Nucleus accumbens (tissue), 56 donors: ENCODE data around the gene TNIK.

Source experiments
- DNase-seq, 56 donors: peaks; one replicate each; lab custom pipeline; 2025; lab: John Stamatoyannopoulos, UW

Gene TNIK

GRCh38 chr3:171268677-171269076, 191.5 kb downstream of the TNIK start:
- DNase-seq = no peak

DNA sequence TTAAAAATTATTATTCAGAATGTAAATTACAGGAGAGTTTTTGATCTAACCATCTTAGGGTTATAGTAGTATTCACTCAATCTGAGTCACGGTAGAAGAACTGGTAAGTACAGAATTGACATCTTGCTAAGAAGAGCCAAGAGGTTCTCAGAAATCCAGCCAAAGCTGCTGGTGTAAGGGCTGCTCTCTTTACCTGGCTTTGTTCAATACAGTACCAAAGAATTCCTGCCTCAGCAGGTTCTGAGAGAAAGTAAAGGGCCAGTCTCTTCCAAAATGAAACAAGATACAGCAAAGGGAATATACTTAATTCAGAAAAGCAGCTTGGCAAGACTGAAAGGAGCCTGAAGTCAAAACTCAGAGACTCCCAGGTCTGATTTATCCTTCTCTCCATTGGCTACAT, 193.1 kb downstream of the TNIK start:
- no peak for DNase-seq

GRCh38 chr3:171266740-171267073, 193.5 kb downstream of the TNIK start:
- no peak for DNase-seq

- DNase-seq = no peak
These were observed 194.0 kb downstream of the TNIK start for GRCh38 chr3:171266034-171266739.

DNA sequence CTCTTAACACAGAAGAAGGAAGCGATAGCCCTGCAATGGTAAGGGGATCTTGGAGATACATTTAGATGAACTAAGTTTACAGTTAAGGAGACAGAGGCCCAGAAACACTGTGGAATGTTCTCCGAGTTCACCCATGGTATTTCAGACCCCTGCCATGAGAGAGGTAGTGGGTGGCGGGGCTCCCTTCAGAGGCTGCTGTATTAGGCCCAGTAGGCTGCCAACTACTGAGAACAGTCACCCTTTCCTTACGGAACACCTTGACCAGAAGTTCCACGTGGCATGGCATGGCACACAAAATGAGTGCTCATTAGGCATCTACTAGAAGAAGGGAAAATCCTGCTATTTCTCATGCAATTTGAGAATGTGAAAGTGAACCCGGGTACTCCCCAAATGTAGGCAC, 195.4 kb downstream of the TNIK start:
- DNase-seq = no peak

DNA sequence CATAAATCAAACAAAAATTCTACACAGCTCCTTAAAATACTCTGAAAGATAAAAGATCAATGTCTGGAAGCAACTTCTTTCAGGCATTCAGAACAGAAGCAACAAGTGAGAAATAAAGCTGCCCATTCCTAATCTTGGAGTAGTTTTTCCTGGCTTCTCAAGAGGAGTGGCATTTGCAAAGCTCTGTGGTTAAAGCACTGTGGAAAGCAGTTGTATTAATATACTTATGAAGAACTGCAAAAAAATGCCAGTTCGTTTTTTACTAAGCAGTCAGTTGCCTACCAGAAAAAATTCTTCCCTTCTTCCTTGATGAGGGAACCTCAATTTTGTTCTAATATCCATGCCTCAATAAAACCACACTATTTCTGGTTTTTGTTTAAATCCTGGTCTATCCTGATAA, 197.8 kb downstream of the TNIK start:
- no peak for DNase-seq

DNA sequence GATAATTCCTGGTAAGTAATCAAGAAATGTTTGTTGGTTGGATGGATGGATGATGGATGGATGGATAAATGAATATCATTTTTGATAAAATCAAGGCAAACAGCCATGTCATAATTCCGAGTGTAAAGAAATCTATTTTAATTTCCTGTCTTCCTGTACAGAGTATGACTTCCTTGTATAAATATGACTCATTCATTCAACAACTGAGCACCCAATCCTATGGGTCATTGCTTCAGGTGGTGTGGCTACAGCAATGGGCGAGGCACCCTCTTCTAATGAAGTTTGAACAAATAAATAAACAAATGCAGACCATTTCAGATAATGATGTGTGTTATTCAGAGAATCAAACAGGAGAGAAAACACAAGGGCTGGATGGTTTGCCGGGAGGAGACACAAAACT, 198.7 kb downstream of the TNIK start:
- DNase-seq = no peak

DNA sequence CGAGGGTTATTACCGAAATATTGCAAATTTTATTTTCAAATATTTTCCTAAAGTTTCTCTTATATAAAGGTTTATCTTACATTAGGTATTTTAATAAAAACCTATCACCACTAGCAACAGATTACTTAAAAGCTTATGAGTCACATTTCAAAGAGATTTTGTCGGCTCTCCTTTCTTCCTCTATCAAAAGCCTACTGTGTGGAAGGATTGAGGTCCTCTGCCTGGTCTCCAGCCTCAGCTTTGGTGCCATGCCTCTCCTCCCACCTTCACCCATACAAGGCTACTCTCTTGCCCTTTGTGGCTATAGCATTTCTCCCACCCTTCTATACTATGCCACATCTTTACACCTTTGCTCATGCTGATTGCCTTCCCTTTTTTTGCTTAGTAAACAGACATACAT, 199.3 kb downstream of the TNIK start:
- no peak for DNase-seq

DNA sequence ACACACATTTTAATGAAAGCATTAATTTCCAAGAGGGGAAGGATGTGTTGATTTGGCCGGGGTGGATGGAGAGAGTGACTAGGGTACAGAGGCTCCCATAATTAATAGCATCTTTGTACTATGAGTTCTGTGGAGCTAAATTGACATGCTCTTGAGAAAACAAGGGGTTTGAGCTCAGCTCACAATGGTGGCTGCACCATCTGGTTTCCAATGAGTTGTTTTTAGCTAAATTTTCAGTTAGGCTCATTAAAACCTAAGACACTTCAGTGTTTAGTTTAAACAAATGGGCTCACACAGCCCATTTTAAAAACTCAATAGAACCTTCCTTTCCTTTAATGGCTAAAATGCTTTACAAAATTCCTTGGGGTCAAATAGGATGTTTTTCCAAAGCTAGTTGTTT, 199.7 kb downstream of the TNIK start:
- peak in 8 of 56 donors; percentile 9 to 46 (median 30) for DNase-seq

DNA sequence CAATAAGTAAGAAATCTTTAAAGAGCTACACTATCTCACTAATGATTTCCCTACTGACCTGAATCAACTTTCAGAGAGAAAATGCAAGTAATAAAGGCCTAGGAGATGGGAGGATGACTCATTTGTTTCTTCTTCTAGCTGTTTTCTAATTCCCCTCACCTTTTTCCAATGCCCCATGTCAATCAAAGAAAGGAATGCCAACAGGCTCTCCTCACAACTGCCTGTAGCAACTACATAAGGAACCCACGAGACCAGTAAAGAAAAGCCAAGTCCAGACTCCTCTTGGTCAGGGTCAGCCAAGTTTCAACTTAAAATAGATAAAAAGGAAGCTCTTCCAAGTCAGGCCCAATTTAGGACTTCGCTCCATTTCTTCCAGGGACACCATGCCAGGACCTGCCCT, 201.9 kb downstream of the TNIK start:
- no peak for DNase-seq

DNA sequence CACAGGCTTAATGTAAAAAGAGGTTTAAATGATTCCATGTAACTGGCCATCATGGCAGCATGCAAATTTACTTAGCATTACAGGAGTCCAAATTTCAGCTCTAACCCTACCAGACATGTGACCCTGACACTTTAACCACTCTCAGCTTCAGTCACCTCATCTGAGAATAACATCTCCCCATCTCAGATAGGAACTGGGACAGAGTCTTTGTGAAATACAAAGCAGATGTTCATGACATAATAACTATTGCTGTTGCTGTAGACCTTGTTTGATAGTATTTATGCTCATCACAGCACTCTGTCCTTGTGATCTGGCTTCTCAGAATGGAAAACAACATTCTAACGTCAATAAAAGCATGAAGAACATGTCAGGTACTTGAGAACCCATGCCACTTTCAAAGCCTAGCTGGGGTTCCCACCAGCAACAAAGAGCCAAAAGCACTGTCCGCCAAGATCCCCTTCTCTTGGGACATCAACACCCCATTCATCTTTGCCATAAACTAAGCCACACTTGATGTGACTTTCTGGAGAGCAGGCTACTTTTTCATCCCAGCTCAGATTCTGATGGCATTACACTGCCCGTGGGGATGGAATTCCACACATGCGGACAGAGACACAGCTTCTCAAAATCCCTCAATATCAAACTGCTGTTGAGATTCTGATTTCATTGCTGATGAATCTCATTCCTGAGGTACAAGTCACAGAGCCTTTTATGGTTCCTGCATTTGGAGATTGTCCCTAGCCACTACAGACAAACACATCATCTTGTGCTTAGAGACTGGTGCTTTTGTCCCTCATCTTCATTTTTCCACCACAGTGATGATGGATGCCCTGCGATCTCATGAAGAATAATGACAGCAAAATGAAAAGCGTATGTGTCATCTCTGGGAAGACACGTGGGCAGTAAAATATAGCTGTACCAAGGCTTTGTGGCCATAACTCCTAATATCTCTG, 202.7 kb downstream of the TNIK start:
- DNase-seq = no peak

DNA sequence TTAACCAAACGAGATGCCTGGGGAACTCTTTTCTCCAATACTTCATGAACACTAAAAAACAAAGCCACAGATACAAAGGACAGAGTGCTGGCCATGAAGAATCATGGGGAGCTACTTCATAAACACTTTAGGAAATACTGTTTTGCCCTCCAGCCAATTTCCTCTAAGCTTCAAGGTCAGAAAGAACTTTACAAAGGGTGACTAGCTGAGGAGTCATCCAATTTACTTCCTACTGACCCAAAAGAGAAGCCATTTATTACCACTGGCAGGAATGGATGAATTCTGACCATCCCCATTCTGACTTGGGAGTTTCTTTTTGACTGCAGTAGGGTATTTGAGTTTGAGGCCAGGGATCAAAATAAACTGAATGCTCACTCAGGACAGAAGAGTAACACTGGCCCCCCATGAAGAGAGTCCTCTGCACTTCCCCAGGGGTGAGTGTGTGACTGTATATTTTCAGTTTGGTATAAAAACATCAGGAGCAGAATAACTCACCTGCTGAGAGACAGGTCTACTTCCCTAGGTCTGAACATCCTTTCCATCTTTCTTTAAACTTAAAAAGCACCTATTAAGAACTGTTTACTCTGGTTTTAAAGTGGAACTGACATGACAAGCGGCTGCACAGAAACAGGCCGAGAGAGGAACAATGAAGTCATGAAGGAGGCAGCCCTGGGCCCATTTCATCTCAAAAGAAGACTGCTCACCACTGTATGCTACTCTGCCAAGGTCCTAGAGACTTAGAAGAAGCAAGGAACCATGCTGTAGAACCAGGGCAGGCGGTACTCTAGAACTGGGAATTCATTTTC, 203.6 kb downstream of the TNIK start:
- no peak for DNase-seq

DNA sequence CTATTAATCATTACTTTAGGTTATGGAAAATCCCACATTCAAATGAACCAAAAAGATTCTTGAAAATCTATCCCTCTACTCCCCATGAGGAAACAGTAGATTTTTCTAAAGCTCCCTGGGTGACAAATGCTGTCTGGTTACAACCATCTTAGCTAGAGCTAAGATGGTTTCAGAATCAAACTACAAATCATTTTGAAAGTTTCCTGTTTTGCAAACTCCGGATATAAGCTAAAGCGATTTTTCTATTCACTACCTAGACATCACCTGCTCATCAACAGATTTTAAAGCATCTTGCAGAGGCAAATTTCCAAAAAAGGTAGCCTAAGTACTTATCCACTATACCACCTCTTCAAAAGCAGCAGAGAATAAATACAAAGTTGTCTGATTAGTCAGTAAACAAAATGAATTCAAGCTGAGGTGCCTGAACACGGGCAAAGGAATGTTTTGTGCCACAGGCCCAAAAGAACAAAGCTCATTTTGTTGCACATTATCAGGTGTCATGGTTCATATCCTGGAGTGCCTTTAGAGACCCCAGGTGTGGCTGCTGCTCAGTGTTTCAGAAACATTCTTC, 204.9 kb downstream of the TNIK start:
- DNase-seq = no peak

DNA sequence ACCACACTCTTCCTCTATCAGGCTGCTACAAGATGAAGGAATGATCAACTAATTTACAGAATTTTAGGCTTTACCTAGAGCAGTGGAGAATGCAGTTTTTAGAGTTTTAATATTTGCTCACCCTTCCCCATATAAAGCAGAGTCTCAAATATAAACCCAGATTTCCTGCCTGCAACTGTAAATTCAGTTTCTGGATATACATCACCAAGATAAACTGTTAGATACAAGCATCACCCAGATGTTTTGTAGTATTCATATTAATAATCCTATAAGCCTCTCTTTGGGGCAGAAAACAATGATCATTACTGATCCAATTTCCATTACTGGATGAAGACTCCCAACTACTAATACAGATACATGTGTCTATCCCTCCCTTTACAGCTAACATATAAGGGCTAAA, 205.9 kb downstream of the TNIK start:
- no peak for DNase-seq

- no peak for DNase-seq
These were observed 208.4 kb downstream of the TNIK start for GRCh38 chr3:171251835-171252234.

DNA sequence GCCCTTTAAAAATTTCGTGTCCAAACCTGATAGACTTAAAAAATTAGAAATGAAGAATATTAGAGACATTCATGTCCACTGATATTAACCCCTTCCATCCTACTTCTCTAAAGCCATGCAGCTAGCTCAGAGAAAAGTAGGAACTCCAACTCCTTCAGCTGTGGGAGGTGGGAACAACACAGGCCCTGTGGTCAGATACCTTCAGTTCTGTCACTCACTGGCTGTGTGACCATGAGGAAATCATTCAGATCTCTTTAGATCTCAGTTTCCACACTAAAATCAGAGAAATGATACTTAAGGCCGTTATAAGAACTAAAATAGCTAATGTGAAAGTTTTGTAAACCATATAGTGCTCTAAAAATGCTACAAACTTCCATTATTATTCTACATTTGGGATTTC, 209.8 kb downstream of the TNIK start:
- no peak for DNase-seq

DNA sequence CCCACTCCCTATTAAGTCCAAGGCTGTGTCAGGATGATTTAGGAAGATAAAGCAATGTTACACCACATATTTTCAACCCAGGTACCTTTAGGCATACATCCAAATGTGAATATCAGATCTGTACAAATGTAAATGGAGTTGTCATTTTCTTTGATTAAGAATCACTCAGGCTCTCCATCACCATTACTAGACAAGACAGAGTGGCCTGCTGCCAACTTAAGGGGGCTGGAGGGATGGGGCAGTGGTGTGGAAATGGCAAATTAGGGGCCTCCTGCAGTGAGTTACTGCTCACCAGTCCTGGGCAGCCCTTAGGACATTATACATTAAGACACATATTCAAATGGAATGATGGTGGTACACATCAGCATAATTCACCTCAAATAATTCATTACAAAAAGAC, 211.0 kb downstream of the TNIK start:
- DNase-seq = no peak

DNA sequence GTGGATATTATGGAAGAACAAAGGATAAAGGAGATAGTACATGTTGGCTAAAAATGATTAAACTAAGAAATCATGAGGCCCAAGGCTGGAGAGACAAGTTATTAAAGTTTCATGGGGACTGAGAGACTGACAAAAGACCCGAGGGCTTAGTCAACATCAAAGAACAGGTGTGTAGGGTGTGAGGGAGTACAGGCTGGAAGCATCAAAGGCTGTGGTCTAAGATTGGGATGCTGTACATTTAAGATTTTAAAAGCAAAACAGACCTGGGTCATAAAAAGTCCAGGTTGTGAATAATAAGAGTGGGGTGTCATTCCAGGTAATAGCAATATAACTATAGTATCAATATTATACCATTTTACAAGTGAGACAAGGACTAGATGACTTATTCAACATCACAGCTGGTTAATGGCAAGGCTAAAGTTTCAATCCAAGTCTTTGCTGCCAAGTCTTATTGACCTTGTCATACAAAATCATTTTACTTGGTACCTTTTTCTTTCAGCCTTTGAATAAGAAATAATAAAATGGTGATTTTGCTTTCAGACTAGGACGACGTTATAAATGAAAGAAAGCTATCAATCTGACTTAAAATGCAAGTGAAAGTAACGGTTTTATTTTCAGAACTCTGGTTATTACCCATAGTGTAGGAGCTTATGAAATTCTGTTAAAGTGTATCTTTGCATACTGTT, 211.6 kb downstream of the TNIK start:
- DNase-seq = no peak

DNA sequence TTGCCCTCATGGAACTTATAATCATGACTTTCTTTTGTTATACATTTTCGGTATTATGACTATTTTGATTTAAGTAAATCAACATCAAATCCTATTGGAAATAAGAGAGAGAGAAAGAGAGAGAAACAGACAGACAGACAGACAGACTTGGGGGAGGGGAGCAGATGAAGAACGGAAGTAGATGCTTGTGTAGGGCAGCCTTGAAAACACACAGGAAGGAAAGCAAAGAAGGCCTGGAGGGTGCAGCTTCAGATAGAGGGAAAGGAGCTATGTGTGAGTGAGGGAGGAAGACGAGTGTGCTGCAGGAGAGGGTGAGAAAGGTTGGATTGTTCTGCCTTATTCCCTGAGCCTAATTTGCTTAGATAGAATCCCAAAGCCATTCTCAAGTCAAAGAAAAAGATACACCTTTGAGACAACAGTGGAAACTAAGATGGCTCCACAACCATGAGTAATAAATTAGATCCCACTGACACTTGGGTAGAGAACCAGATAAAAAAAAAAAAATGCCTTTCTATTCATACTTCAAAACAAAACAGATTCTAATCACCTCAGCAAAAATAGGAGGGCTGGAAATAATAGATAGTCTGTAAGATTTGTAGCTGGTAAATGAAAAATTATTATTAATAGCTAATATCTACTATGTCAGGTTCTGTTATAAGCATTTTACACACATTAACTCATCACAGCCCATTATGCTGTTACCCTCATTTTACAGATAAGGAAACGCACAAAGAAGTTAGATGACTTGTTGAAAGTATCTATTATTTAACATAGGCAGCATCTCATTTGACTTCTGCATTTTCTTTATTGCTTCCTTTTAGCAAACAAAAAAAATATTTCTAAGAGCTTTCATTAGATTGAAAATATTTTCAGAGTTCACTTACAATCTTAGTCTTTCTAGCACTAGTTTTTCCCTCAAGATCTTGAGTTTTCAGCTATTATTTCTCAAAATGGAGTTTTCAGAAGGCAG, 214.1 kb downstream of the TNIK start:
- no peak for DNase-seq
